HUES48 (cell line): ENCODE measurements around the gene SEC24C.

Source experiments
- H3K27ac ChIP-seq: one replicate; pipeline ENCODE4 v1.7.0; 2013; ENCODE audit warnings: low read depth, low read length, inconsistent platforms
- H3K27me3 ChIP-seq: 2 replicates; pipeline ENCODE4 v1.6.1; 2013; ENCODE audit warnings: mild to moderate bottlenecking, low read length; ENCODE audit not compliant: control insufficient read depth, insufficient read depth
- H3K36me3 ChIP-seq: 2 replicates; pipeline ENCODE4 v1.6.1; 2013; ENCODE audit warnings: low read length; ENCODE audit not compliant: control insufficient read depth, insufficient read depth
- H3K4me1 ChIP-seq: 2 replicates; pipeline ENCODE4 v1.6.1; 2013; ENCODE audit warnings: mild to moderate bottlenecking, low read length; ENCODE audit not compliant: control insufficient read depth, insufficient read depth
- H3K4me3 ChIP-seq: 2 replicates; pipeline ENCODE4 v1.5.1; 2013; ENCODE audit warnings: mild to moderate bottlenecking, low read depth, low read length
- H3K9ac ChIP-seq: 2 replicates; pipeline ENCODE4 v1.6.1; 2013; ENCODE audit warnings: mild to moderate bottlenecking, low read depth, low read length, moderate library complexity
- H3K9me3 ChIP-seq: 2 replicates; pipeline ENCODE4 v1.6.1; 2013; ENCODE audit warnings: low read length; ENCODE audit not compliant: control insufficient read depth, insufficient read depth

SEC24C gene

GRCh38 chr10:73773152-73773879 lies 29.1 kb downstream of the SEC24C start:
- Histone ChIP-seq H3K36me3 (peaks cover 56% of the 10 kb centered on the region), H3K4me1 (peaks cover 6% of the 10 kb centered on the region; the same call in 1 of the 2 replicates), H3K27me3 (no peaks in the 10 kb centered on the region), H3K9me3 (no peaks in the 10 kb centered on the region), H3K4me3 (peak overlapping the region; percentile 78), H3K27ac (peak overlapping the region; percentile 80), H3K9ac (peak overlapping the region; percentile 81; the same call in 1 of the 2 replicates)

- Histone ChIP-seq H3K27ac (no peak overlapping the region), H3K9me3 (no peaks in the 10 kb centered on the region), H3K9ac (no peak overlapping the region), H3K36me3 (peaks cover 55% of the 10 kb centered on the region), H3K27me3 (no peaks in the 10 kb centered on the region), H3K4me3 (no peak overlapping the region), H3K4me1 (peaks cover 6% of the 10 kb centered on the region; the same call in 1 of the 2 replicates)
Measured at GRCh38 chr10:73774637-73775036, 30.5 kb downstream of the SEC24C start.

- no peaks in the 10 kb centered on the region for H3K9me3 ChIP-seq
- H3K36me3 ChIP-seq = peaks cover 43% of the 10 kb centered on the region
- H3K4me3 ChIP-seq = no peak overlapping the region
- H3K27ac ChIP-seq = no peak overlapping the region
- H3K27me3 ChIP-seq = no peaks in the 10 kb centered on the region
- H3K9ac ChIP-seq = no peak overlapping the region
- H3K4me1 ChIP-seq = peaks cover 14% of the 10 kb centered on the region; the same call in 1 of the 2 replicates
Measured at GRCh38 chr10:73779018-73779417, 34.8 kb downstream of the SEC24C start.

DNA sequence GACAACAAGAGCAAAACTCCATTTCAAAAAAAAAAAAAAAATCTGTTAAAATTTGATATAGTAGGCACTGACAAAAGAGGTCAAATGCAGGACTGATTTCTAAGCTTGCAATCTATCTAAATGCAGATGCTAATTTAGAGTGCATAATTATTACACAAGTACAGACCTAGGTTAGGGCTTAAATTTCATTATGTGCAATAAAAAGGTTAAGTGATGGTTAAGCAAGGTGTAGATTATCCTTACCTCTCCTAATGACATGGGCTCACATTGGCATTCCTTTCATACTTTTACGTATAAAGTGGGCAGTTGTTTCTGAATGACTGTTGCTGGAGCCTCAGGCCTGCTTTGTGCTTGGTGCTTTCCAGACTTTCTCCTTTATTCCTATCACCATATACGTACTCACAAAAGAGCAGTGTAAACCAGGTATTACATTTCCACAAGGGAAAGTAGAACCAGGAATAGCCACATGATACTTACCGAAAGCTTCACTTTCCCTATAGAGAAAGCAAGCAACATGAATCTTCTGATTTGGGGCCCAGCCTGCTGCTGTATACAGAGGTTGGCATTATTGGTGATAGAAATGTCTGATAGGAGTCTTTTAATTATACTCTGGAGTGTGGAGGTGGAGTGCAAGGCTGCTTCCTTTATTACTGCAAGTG lies 35.5 kb downstream of the SEC24C start:
- Histone ChIP-seq H3K4me1 (peaks cover 14% of the 10 kb centered on the region; the same call in 1 of the 2 replicates), H3K27ac (no peak overlapping the region), H3K4me3 (no peak overlapping the region), H3K9ac (no peak overlapping the region), H3K27me3 (no peaks in the 10 kb centered on the region), H3K36me3 (peaks cover 40% of the 10 kb centered on the region), H3K9me3 (no peaks in the 10 kb centered on the region)

- H3K27ac ChIP-seq = no peak overlapping the region
- no peaks in the 10 kb centered on the region for H3K9me3 ChIP-seq
- H3K27me3 ChIP-seq = no peaks in the 10 kb centered on the region
- peaks cover 33% of the 10 kb centered on the region for H3K36me3 ChIP-seq
- peak overlapping the region; percentile 98; the same call in 1 of the 2 replicates for H3K4me3 ChIP-seq
- peaks cover 14% of the 10 kb centered on the region; the same call in 1 of the 2 replicates for H3K4me1 ChIP-seq
- no peak overlapping the region for H3K9ac ChIP-seq
Measured at GRCh38 chr10:73780301-73780700, 36.1 kb downstream of the SEC24C start.

DNA sequence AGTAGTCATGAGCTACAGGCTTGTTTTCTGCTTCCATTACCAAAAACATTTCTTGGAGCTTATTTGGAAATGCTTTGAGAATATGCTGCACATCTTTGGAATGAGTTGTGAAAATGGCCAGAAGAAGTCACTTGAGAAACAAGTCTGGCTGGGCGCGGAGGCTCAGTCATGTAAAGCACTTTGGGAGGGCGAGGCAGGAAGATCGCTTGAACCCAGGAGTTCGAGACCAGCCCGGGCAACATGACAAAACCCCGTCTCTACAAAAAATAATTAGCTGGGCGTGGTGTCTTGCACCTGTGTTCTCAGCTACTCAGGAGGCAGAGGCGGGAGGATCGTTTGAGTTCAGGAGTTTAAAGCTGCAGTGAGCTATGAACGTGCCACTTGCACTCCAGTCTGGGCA lies 36.8 kb downstream of the SEC24C start:
- no peaks in the 10 kb centered on the region for H3K9me3 ChIP-seq
- no peaks in the 10 kb centered on the region for H3K27me3 ChIP-seq
- peaks cover 27% of the 10 kb centered on the region for H3K36me3 ChIP-seq
- H3K9ac ChIP-seq = peak overlapping the region; percentile 46
- peak overlapping the region; percentile 98 for H3K4me3 ChIP-seq
- H3K27ac ChIP-seq = no peak overlapping the region
- H3K4me1 ChIP-seq = peaks cover 14% of the 10 kb centered on the region; the same call in 1 of the 2 replicates

GRCh38 chr10:73781548-73781878 lies 37.3 kb downstream of the SEC24C start:
- H3K4me3 ChIP-seq = peak overlapping the region; percentile 98
- H3K27ac ChIP-seq = peak overlapping the region; percentile 95
- H3K4me1 ChIP-seq = peaks cover 16% of the 10 kb centered on the region
- peak overlapping the region; percentile 84 for H3K9ac ChIP-seq
- no peaks in the 10 kb centered on the region for H3K9me3 ChIP-seq
- H3K27me3 ChIP-seq = no peaks in the 10 kb centered on the region
- peaks cover 26% of the 10 kb centered on the region for H3K36me3 ChIP-seq

GRCh38 chr10:73781879-73782748 lies 37.9 kb downstream of the SEC24C start, which contains the start of gene CHCHD1:
Gene CHCHD1 (plus strand): TSS chr10:73782048. CDS start chr10:73782076, 28 bp downstream.
- Histone ChIP-seq H3K9ac (peak within 1 kb of the TSS; percentile 84), H3K27ac (peak within 1 kb of the TSS; percentile 95), H3K4me3 (peak within 1 kb of the TSS; percentile 98), H3K27me3 (no peaks in the 10 kb centered on the region), H3K36me3 (peaks cover 22% of the 10 kb centered on the region), H3K4me1 (peaks cover 18% of the 10 kb centered on the region), H3K9me3 (no peaks in the 10 kb centered on the region)

DNA sequence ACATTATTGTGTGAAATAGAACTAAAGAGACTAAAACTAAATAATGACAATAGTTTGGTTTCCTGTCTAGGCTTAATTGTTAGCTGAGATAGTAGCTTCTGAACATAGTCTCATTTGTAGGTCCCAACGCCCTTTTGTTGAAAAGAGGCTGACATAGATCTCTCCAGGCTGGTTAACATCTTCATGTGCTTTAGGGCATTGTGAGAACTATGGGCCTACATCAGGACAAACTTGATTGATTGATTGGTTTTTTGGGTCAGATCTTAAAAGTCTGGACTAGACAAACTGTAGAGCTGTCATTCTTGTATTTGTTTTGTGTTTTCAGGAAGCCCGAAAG lies 38.5 kb downstream of the SEC24C start:
- H3K27ac ChIP-seq = no peak overlapping the region
- no peaks in the 10 kb centered on the region for H3K9me3 ChIP-seq

DNA sequence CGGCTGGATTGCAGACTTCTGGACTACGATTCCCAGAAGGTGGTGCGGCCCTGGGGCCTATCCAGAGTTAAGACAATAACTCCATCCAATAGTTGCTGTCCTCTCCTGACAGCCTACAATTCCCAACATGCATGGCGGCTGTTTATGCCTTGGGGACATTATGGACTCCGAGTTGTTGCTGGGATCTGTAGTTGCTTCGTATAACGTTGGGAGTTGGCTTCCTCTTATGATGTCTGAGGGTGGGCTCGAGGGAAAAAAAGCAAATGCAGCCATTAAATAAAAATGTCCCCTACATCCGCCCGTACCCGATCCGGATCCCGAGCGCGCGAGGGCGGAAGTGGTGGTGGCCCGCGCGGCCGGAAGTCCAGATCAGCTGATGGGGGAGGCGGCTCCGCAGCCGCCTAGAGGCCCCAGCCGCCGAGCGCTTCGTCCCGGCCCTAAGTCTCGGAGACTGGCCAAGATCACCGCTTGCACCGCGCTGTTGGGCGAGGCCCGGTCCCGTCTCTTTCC lies 41.1 kb downstream of the SEC24C start, which contains the start of gene ZSWIM8:
ZSWIM8 (plus strand) TSS at position 396 of the 510 bp plus-strand sequence. CDS start 273 bp downstream, outside the sequence.
- Histone ChIP-seq H3K27ac (peak within 1 kb of the TSS; percentile 61), H3K4me3 (peak within 1 kb of the TSS; percentile 85), H3K9me3 (no peaks in the 10 kb centered on the region), H3K36me3 (peaks cover 14% of the 10 kb centered on the region), H3K4me1 (peaks cover 18% of the 10 kb centered on the region), H3K27me3 (no peaks in the 10 kb centered on the region), H3K9ac (peak within 1 kb of the TSS; percentile 44; the same call in 1 of the 2 replicates)

More for the DNA sequence above, 38.5 kb downstream of the SEC24C start:
- H3K36me3 ChIP-seq = peaks cover 21% of the 10 kb centered on the region
- H3K9ac ChIP-seq = peak overlapping the region; percentile 84
- peaks cover 18% of the 10 kb centered on the region for H3K4me1 ChIP-seq
- peak overlapping the region; percentile 98 for H3K4me3 ChIP-seq
- no peaks in the 10 kb centered on the region for H3K27me3 ChIP-seq
